ENCODE measurements around the gene KRTAP5-9. TPM values are rescaled to one million over a fixed set of nuclear protein-coding genes. Genes with fewer than 3 reads are reported as not detected.

KRTAP5-9 gene
- total RNA-seq (not detected), total RNA-seq (0 reads per million in 2 donors)

GRCh38 chr11:71548120-71548519 is at the start of gene KRTAP5-9:
TSS of gene KRTAP5-9 (plus strand) at chr11:71548420. CDS start at chr11:71548658, 238 bp downstream.
- H3K27ac Mint-ChIP-seq: no peak within 1 kb of the TSS
- H3K9me3 ChIP-seq (ENCODE audit: control insufficient read depth, low read length, poor library complexity, severe bottlenecking): no peaks in the 10 kb centered on the region
- peaks cover 54% of the 10 kb centered on the region for H3K27me3 Mint-ChIP-seq
- DNase-seq: no peak
- no peaks in the 10 kb centered on the region for H3K36me3 Mint-ChIP-seq (ENCODE audit: low read depth)
- no peak for ATAC-seq
- H3K4me1 Mint-ChIP-seq: peaks cover 5% of the 10 kb centered on the region
- H3K4me3 Mint-ChIP-seq: no peak within 1 kb of the TSS

- no peaks in the 10 kb centered on the region for H3K9me3 ChIP-seq (ENCODE audit: control insufficient read depth, low read length, poor library complexity, severe bottlenecking)
- H3K27ac Mint-ChIP-seq: no peak overlapping the region
- no peak overlapping the region for H3K4me3 Mint-ChIP-seq
- peaks cover 18% of the 10 kb centered on the region for H3K36me3 Mint-ChIP-seq (ENCODE audit: low read depth)
- ATAC-seq (no peak), DNase-seq (no peak)
- no peaks in the 10 kb centered on the region for H3K27me3 Mint-ChIP-seq
- peaks cover 11% of the 10 kb centered on the region for H3K4me1 Mint-ChIP-seq
Measured at GRCh38 chr11:71499125-71499524, 49.1 kb upstream of the KRTAP5-9 start.

- H3K9me3 ChIP-seq (ENCODE audit: control insufficient read depth, low read length, poor library complexity, severe bottlenecking): no peaks in the 10 kb centered on the region
- ATAC-seq (no peak), DNase-seq (no peak)
- Mint-ChIP-seq H3K36me3 (ENCODE audit: low read depth) (peaks cover 18% of the 10 kb centered on the region), H3K4me3 (no peak overlapping the region), H3K27me3 (no peaks in the 10 kb centered on the region), H3K4me1 (peaks cover 11% of the 10 kb centered on the region), H3K27ac (no peak overlapping the region)
Measured at GRCh38 chr11:71499546-71499945, 48.7 kb upstream of the KRTAP5-9 start.

GRCh38 chr11:71500601-71501021 is 47.6 kb upstream of the KRTAP5-9 start:
- no peaks in the 10 kb centered on the region for H3K9me3 ChIP-seq (ENCODE audit: control insufficient read depth, low read length, poor library complexity, severe bottlenecking)
- ATAC-seq (no peak), DNase-seq (no peak)
- no peak overlapping the region for H3K4me3 Mint-ChIP-seq
- H3K36me3 Mint-ChIP-seq (ENCODE audit: low read depth): peaks cover 12% of the 10 kb centered on the region
- H3K27me3 Mint-ChIP-seq: no peaks in the 10 kb centered on the region
- H3K4me1 Mint-ChIP-seq: peaks cover 4% of the 10 kb centered on the region
- H3K27ac Mint-ChIP-seq: no peak overlapping the region

- H3K36me3 Mint-ChIP-seq (ENCODE audit: low read depth): peaks cover 12% of the 10 kb centered on the region
- H3K27ac Mint-ChIP-seq: no peak overlapping the region
- no peak for ATAC-seq
- H3K9me3 ChIP-seq (ENCODE audit: control insufficient read depth, low read length, poor library complexity, severe bottlenecking): no peaks in the 10 kb centered on the region
- H3K4me1 Mint-ChIP-seq: peaks cover 3% of the 10 kb centered on the region
- H3K4me3 Mint-ChIP-seq: no peak overlapping the region
- no peaks in the 10 kb centered on the region for H3K27me3 Mint-ChIP-seq
- no peak for DNase-seq
Measured at GRCh38 chr11:71501071-71501985, 46.9 kb upstream of the KRTAP5-9 start.

GRCh38 chr11:71502026-71502425 is 46.2 kb upstream of the KRTAP5-9 start:
- no peak for DNase-seq
- no peak overlapping the region for H3K4me3 Mint-ChIP-seq

GRCh38 chr11:71502871-71503435 is 45.3 kb upstream of the KRTAP5-9 start:
- H3K4me3 Mint-ChIP-seq: no peak overlapping the region
- H3K9me3 ChIP-seq (ENCODE audit: control insufficient read depth, low read length, poor library complexity, severe bottlenecking): peaks cover 7% of the 10 kb centered on the region
- DNase-seq: no peak
- peaks cover 7% of the 10 kb centered on the region for H3K36me3 Mint-ChIP-seq (ENCODE audit: low read depth)
- ATAC-seq: no peak
- no peaks in the 10 kb centered on the region for H3K4me1 Mint-ChIP-seq
- H3K27me3 Mint-ChIP-seq: no peaks in the 10 kb centered on the region
- H3K27ac Mint-ChIP-seq: no peak overlapping the region

More at GRCh38 chr11:71502026-71502425, 46.2 kb upstream of the KRTAP5-9 start:
- peaks cover 3% of the 10 kb centered on the region for H3K9me3 ChIP-seq (ENCODE audit: control insufficient read depth, low read length, poor library complexity, severe bottlenecking)
- H3K27ac Mint-ChIP-seq: no peak overlapping the region
- no peaks in the 10 kb centered on the region for H3K4me1 Mint-ChIP-seq
- H3K27me3 Mint-ChIP-seq: no peaks in the 10 kb centered on the region
- ATAC-seq: no peak
- H3K36me3 Mint-ChIP-seq (ENCODE audit: low read depth): peaks cover 7% of the 10 kb centered on the region

GRCh38 chr11:71504531-71504930 is 43.7 kb upstream of the KRTAP5-9 start:
- no peak for ATAC-seq
- no peak overlapping the region for H3K27ac Mint-ChIP-seq
- H3K9me3 ChIP-seq (ENCODE audit: control insufficient read depth, low read length, poor library complexity, severe bottlenecking): peaks cover 11% of the 10 kb centered on the region
- no peak for DNase-seq
- H3K27me3 Mint-ChIP-seq: no peaks in the 10 kb centered on the region
- H3K4me3 Mint-ChIP-seq: no peak overlapping the region
- no peaks in the 10 kb centered on the region for H3K4me1 Mint-ChIP-seq
- peaks cover 3% of the 10 kb centered on the region for H3K36me3 Mint-ChIP-seq (ENCODE audit: low read depth)

GRCh38 chr11:71505001-71505400 is 43.2 kb upstream of the KRTAP5-9 start:
- no peaks in the 10 kb centered on the region for H3K4me1 Mint-ChIP-seq
- peaks cover 3% of the 10 kb centered on the region for H3K36me3 Mint-ChIP-seq (ENCODE audit: low read depth)
- DNase-seq: no peak
- no peak overlapping the region for H3K27ac Mint-ChIP-seq
- H3K4me3 Mint-ChIP-seq: no peak overlapping the region
- H3K9me3 ChIP-seq (ENCODE audit: control insufficient read depth, low read length, poor library complexity, severe bottlenecking): peaks cover 11% of the 10 kb centered on the region
- no peaks in the 10 kb centered on the region for H3K27me3 Mint-ChIP-seq
- ATAC-seq: no peak

- DNase-seq (no peak), ATAC-seq (no peak)
- H3K9me3 ChIP-seq (ENCODE audit: control insufficient read depth, low read length, poor library complexity, severe bottlenecking): peaks cover 11% of the 10 kb centered on the region
- Mint-ChIP-seq H3K27ac (no peak overlapping the region), H3K27me3 (no peaks in the 10 kb centered on the region), H3K4me3 (no peak overlapping the region), H3K36me3 (ENCODE audit: low read depth) (peaks cover 3% of the 10 kb centered on the region), H3K4me1 (no peaks in the 10 kb centered on the region)
Measured at GRCh38 chr11:71505781-71506180, 42.4 kb upstream of the KRTAP5-9 start.

- ATAC-seq (no peak), DNase-seq (no peak)
- peaks cover 3% of the 10 kb centered on the region for H3K36me3 Mint-ChIP-seq (ENCODE audit: low read depth)
- H3K27ac Mint-ChIP-seq: no peak overlapping the region
- peaks cover 11% of the 10 kb centered on the region for H3K9me3 ChIP-seq (ENCODE audit: control insufficient read depth, low read length, poor library complexity, severe bottlenecking)
- H3K4me3 Mint-ChIP-seq: no peak overlapping the region
- H3K27me3 Mint-ChIP-seq: no peaks in the 10 kb centered on the region
- H3K4me1 Mint-ChIP-seq: no peaks in the 10 kb centered on the region
Measured at GRCh38 chr11:71507102-71507501, 41.1 kb upstream of the KRTAP5-9 start.

- no peak overlapping the region for H3K4me3 Mint-ChIP-seq
- H3K36me3 Mint-ChIP-seq (ENCODE audit: low read depth): no peaks in the 10 kb centered on the region
- H3K27ac Mint-ChIP-seq: no peak overlapping the region
- H3K4me1 Mint-ChIP-seq: no peaks in the 10 kb centered on the region
- no peak for ATAC-seq
- DNase-seq: no peak
- no peaks in the 10 kb centered on the region for H3K9me3 ChIP-seq (ENCODE audit: control insufficient read depth, low read length, poor library complexity, severe bottlenecking)
- no peaks in the 10 kb centered on the region for H3K27me3 Mint-ChIP-seq
Measured at GRCh38 chr11:71518506-71519471, 29.4 kb upstream of the KRTAP5-9 start.

GRCh38 chr11:71519546-71519945 is 28.7 kb upstream of the KRTAP5-9 start:
- Mint-ChIP-seq H3K4me1 (no peaks in the 10 kb centered on the region), H3K27ac (no peak overlapping the region), H3K36me3 (ENCODE audit: low read depth) (no peaks in the 10 kb centered on the region), H3K27me3 (no peaks in the 10 kb centered on the region), H3K4me3 (no peak overlapping the region)
- ATAC-seq: no peak
- DNase-seq: no peak
- no peaks in the 10 kb centered on the region for H3K9me3 ChIP-seq (ENCODE audit: control insufficient read depth, low read length, poor library complexity, severe bottlenecking)
